Stimulated activated CD8-positive, alpha-beta memory T cell treated with anti-CD3 and anti-CD28 coated beads, Interleukin-7, amount 100 ng/mL, for 48 hours (primary cell): ENCODE results near the gene CRYBB3.
"Not testable (repeated sequence)": the region's sequence is repeated elsewhere in the genome, so short reads cannot be mapped to it uniquely, and the experiment has no call there.

Source experiments
- DNase-seq, 2 donors: peaks; one replicate each; pipeline ENCODE4 v3.0.0-alpha.2; 2020; ENCODE audit warnings: low read depth in 1 of 2; ENCODE audit errors: extremely low read depth in 1 of 2

Gene CRYBB3

DNA sequence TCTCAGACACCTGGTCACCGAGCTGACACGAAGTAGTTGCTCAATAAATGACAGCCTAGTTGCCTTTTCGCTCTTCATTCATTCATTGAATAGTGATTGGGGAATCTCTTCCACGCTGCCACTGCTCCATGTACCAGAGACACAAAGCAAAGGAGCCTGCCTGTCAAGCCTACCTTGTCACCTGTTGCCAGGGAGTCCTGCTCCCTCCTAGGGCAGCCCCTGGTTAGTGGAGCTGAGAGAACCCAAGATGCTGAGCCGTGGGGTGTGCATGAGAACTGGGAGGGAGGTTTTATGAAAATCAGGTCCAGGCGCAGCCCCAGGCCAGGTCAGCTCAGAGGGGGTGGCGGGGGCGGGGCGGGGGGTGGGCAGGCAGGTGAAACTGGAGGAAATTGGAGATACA, 38.4 kb downstream of the CRYBB3 start:
- DNase-seq: not testable (repeated sequence)

- DNase-seq: not testable (repeated sequence)
Measured at GRCh38 chr22:25255169-25255568, 55.5 kb downstream of the CRYBB3 start.
